SK-N-SH treated with all-trans-retinoic acid at 6 μM for 48 hours (cell line): ENCODE results near the gene PADI3.

Experiments used
- ATAC-seq: fragments of 200-7000 bp; cut with Tn5 transposase; 3 replicates; pipeline ENCODE4 v1.9.1; 2020; ENCODE audit warnings: mild to moderate bottlenecking, moderate library complexity
- ARNTL ChIP-seq: fragments of 450-650 bp; formaldehyde crosslinking; IDR thresholded peaks from 2 replicates; pipeline ENCODE4 v1.5.0; 2020; ENCODE audit warnings: low read depth, mild to moderate bottlenecking, moderate library complexity, borderline replicate concordance
- BACH2 ChIP-seq: fragments of 250-450 bp; sonication (Bioruptor Pico); IDR thresholded peaks from 2 replicates; pipeline ENCODE4 v1.9.0; 2021; ENCODE audit warnings: mild to moderate bottlenecking, borderline replicate concordance
- CREB5 ChIP-seq: fragments of 250-450 bp; sonication (Bioruptor Pico); IDR thresholded peaks from 2 replicates; pipeline ENCODE4 v1.5.1; 2020; ENCODE audit warnings: low read depth, mild to moderate bottlenecking, moderate library complexity
- CSDC2 ChIP-seq: fragments of 250-450 bp; sonication (Bioruptor Pico); IDR thresholded peaks from 2 replicates; pipeline ENCODE4 v1.5.0; 2020; ENCODE audit warnings: mild to moderate bottlenecking, moderate library complexity
- CSRNP3 ChIP-seq: fragments of 250-450 bp; sonication (Bioruptor Pico); IDR thresholded peaks from 2 replicates; pipeline ENCODE4 v1.5.1; 2021; ENCODE audit warnings: mild to moderate bottlenecking, moderate library complexity
- ESRRG ChIP-seq: fragments of 250-450 bp; sonication (Bioruptor Pico); IDR thresholded peaks from 2 replicates; pipeline ENCODE4 v1.6.1; 2021; ENCODE audit warnings: mild to moderate bottlenecking
- GLIS3 ChIP-seq: fragments of 250-450 bp; sonication (Bioruptor Pico); IDR thresholded peaks from 2 replicates; pipeline ENCODE4 v1.5.0; 2020; ENCODE audit warnings: mild to moderate bottlenecking, moderate library complexity
- ISL1 ChIP-seq: fragments of 250-450 bp; sonication (Bioruptor Pico); IDR thresholded peaks from 2 replicates; pipeline ENCODE4 v2.1.2; 2022; ENCODE audit warnings: mild to moderate bottlenecking, moderate library complexity
- PATZ1 ChIP-seq: fragments of 250-450 bp; sonication (Bioruptor Pico); IDR thresholded peaks from 2 replicates; pipeline ENCODE4 v1.8.0; 2020; ENCODE audit warnings: mild to moderate bottlenecking, moderate library complexity, borderline replicate concordance
- POU6F1 ChIP-seq: fragments of 250-450 bp; sonication (Bioruptor Pico); IDR thresholded peaks from 2 replicates; pipeline ENCODE4 v1.8.0; 2021; ENCODE audit warnings: low read depth, mild to moderate bottlenecking, moderate library complexity, borderline replicate concordance
- PPARA ChIP-seq: fragments of 250-450 bp; sonication (Bioruptor Pico); IDR thresholded peaks from 2 replicates; pipeline ENCODE4 v1.5.0; 2020; ENCODE audit warnings: mild to moderate bottlenecking, borderline replicate concordance
- RARB ChIP-seq: fragments of 250-450 bp; sonication (Bioruptor Pico); IDR thresholded peaks from 2 replicates; pipeline ENCODE4 v1.8.0; 2021; ENCODE audit warnings: mild to moderate bottlenecking, moderate library complexity
- SNAI2 ChIP-seq: fragments of 250-450 bp; sonication (Bioruptor Pico); IDR thresholded peaks from 2 replicates; pipeline ENCODE4 v1.5.0; 2020; ENCODE audit warnings: mild to moderate bottlenecking, moderate library complexity
- TOX ChIP-seq: fragments of 250-450 bp; sonication (Bioruptor Pico); IDR thresholded peaks from 2 replicates; pipeline ENCODE4 v1.8.0; 2021; ENCODE audit warnings: mild to moderate bottlenecking, moderate library complexity, borderline replicate concordance
- TSHZ2 ChIP-seq: fragments of 250-450 bp; sonication (Bioruptor Pico); IDR thresholded peaks from 2 replicates; pipeline ENCODE4 v1.5.0; 2020; ENCODE audit warnings: mild to moderate bottlenecking, moderate library complexity
- ZC3H10 ChIP-seq: fragments of 250-450 bp; sonication (Bioruptor Pico); IDR thresholded peaks from 2 replicates; pipeline ENCODE4 v1.5.1; 2021; ENCODE audit warnings: mild to moderate bottlenecking, moderate library complexity
- ZFP3 ChIP-seq: fragments of 250-450 bp; sonication (Bioruptor Pico); IDR thresholded peaks from 2 replicates; pipeline ENCODE4 v1.5.0; 2020; ENCODE audit warnings: mild to moderate bottlenecking, moderate library complexity
- ZFP30 ChIP-seq: fragments of 450-650 bp; formaldehyde crosslinking; IDR thresholded peaks from 2 replicates; pipeline ENCODE4 v1.5.0; 2022; ENCODE audit warnings: mild to moderate bottlenecking, moderate library complexity
- ZNF565 ChIP-seq: fragments of 450-650 bp; formaldehyde crosslinking; conservative IDR thresholded peaks from 2 replicates; pipeline ENCODE4 v1.5.0; 2020; ENCODE audit warnings: low read depth, mild to moderate bottlenecking, moderate library complexity
- ZNF70 ChIP-seq: fragments of 450-650 bp; formaldehyde crosslinking; IDR thresholded peaks from 2 replicates; pipeline ENCODE4 v1.5.0; 2020; ENCODE audit warnings: mild to moderate bottlenecking, moderate library complexity
- ZNF8 ChIP-seq: fragments of 450-650 bp; formaldehyde crosslinking; IDR thresholded peaks from 2 replicates; pipeline ENCODE4 v1.5.0; 2020; ENCODE audit warnings: mild to moderate bottlenecking, moderate library complexity

The PADI3 gene

GRCh38 chr1:17208546-17208945, 40.4 kb upstream of the PADI3 start:
- no peak for ATAC-seq
- TF ChIP-seq PATZ1 (CRISPR knock-in tag) (no peak), ZNF70 (CRISPR knock-in tag) (no peak), ZNF8 (CRISPR knock-in tag) (no peak), ESRRG (CRISPR knock-in tag) (no peak), RARB (CRISPR knock-in tag) (no peak), ZNF565 (CRISPR knock-in tag) (no peak)

- no peak for ATAC-seq
- TF ChIP-seq RARB (CRISPR knock-in tag) = no peak
- TF ChIP-seq POU6F1 (CRISPR knock-in tag) = no peak
- no peak for TF ChIP-seq ARNTL (CRISPR knock-in tag)
- no peak for TF ChIP-seq SNAI2 (CRISPR knock-in tag)
- no peak for TF ChIP-seq PPARA (CRISPR knock-in tag)
- no peak for TF ChIP-seq ZNF565 (CRISPR knock-in tag)
- no peak for TF ChIP-seq CSDC2 (CRISPR knock-in tag)
- TF ChIP-seq ZFP3 (CRISPR knock-in tag) = no peak
- no peak for TF ChIP-seq BACH2 (CRISPR knock-in tag)
- no peak for TF ChIP-seq ZNF70 (CRISPR knock-in tag)
- no peak for TF ChIP-seq CREB5
- no peak for TF ChIP-seq GLIS3 (CRISPR knock-in tag)
- no peak for TF ChIP-seq ZFP30
- no peak for TF ChIP-seq TSHZ2 (CRISPR knock-in tag)
- TF ChIP-seq CSRNP3 (CRISPR knock-in tag) = no peak
Observed at GRCh38 chr1:17209430-17209829, 39.5 kb upstream of the PADI3 start.

- ATAC-seq = no peak
- TF ChIP-seq ARNTL (CRISPR knock-in tag) (no peak), TOX (CRISPR knock-in tag) (no peak), ZFP3 (CRISPR knock-in tag) (no peak), ZNF565 (CRISPR knock-in tag) (no peak), ISL1 (CRISPR knock-in tag) (no peak), POU6F1 (CRISPR knock-in tag) (no peak), ZFP30 (no peak), PPARA (CRISPR knock-in tag) (no peak), CSDC2 (CRISPR knock-in tag) (no peak), PATZ1 (CRISPR knock-in tag) (no peak), ZNF70 (CRISPR knock-in tag) (no peak), CSRNP3 (CRISPR knock-in tag) (no peak), CREB5 (no peak), ZC3H10 (CRISPR knock-in tag) (no peak), SNAI2 (CRISPR knock-in tag) (no peak)
Observed at GRCh38 chr1:17210176-17210575, 38.7 kb upstream of the PADI3 start.
